HepG2 (cell line): ENCODE results near the gene ACVR1B. TPM values are rescaled to one million over a fixed set of nuclear protein-coding genes. Genes with fewer than 3 reads are reported as not detected.

Experiments used
- ARNT2 ChIP-seq: sonication (generic); formaldehyde crosslinking; IDR thresholded peaks from 2 replicates; pipeline ENCODE4 v1.8.0; 2022; ENCODE audit warnings: mild to moderate bottlenecking, low read depth, missing genetic modification reagents, moderate library complexity
- CBX5 ChIP-seq: sonication (generic); formaldehyde crosslinking; IDR thresholded peaks from 2 replicates; pipeline ENCODE4 v1.4.0; 2020; ENCODE audit warnings: missing genetic modification reagents, borderline replicate concordance
- CC2D1A ChIP-seq: sonication (generic); formaldehyde crosslinking; IDR thresholded peaks from 2 replicates; pipeline ENCODE4 v1.8.1; 2023; ENCODE audit warnings: mild to moderate bottlenecking, missing genetic modification reagents
- HOXA9 ChIP-seq: sonication (generic); formaldehyde crosslinking; IDR thresholded peaks from 2 replicates; pipeline ENCODE4 v1.8.1; 2022; ENCODE audit warnings: missing genetic modification reagents, mild to moderate bottlenecking, moderate library complexity, borderline replicate concordance
- KLF16 ChIP-seq, 2 experiments: sonication (generic) in 1 of 2; formaldehyde crosslinking in 1 of 2; IDR thresholded peaks; 2 replicates each; pipeline versions ENCODE4 v1.6.1 to v1.8.0; 2016 to 2023; ENCODE audit warnings: missing genetic modification reagents in 2 of 2, missing compliant biosample characterization in 1 of 2
- LBX2 ChIP-seq: sonication (generic); formaldehyde crosslinking; IDR thresholded peaks from 2 replicates; pipeline ENCODE4 v1.5.0; 2020; ENCODE audit warnings: missing genetic modification reagents, mild to moderate bottlenecking, borderline replicate concordance
- MXD1 ChIP-seq: sonication (generic); formaldehyde crosslinking; IDR thresholded peaks from 2 replicates; pipeline ENCODE4 v1.4.0; 2020; ENCODE audit warnings: mild to moderate bottlenecking, missing genetic modification reagents
- POGK ChIP-seq: sonication (generic); formaldehyde crosslinking; conservative IDR thresholded peaks from 2 replicates; pipeline ENCODE4 v1.8.0; 2022; ENCODE audit warnings: mild to moderate bottlenecking, moderate library complexity, missing genetic modification reagents
- POLR2A ChIP-seq, 2 experiments: IDR thresholded peaks; 2 replicates each; pipeline ENCODE4 v1.6.1; 2011; ENCODE audit warnings: low read depth in 2 of 2, low read length in 2 of 2, mild to moderate bottlenecking in 1 of 2, moderate library complexity in 1 of 2; ENCODE audit not compliant: insufficient read depth in 1 of 2
- POLR2AphosphoS5 ChIP-seq: IDR thresholded peaks from 2 replicates; pipeline ENCODE4 v1.6.1; 2012; ENCODE audit warnings: low read depth, low read length
- ZBTB4 ChIP-seq: sonication (generic); formaldehyde crosslinking; IDR thresholded peaks from 2 replicates; pipeline ENCODE4 v1.4.0; 2020; ENCODE audit warnings: missing genetic modification reagents, mild to moderate bottlenecking, borderline replicate concordance
- ZFP36 ChIP-seq: fragments of 150-350 bp; IDR thresholded peaks from 2 replicates; pipeline ENCODE4 v1.6.1; 2018; ENCODE audit warnings: borderline replicate concordance, low read length, low read depth; ENCODE audit not compliant: partially characterized antibody
- ZIK1 ChIP-seq: sonication (generic); formaldehyde crosslinking; IDR thresholded peaks from 2 replicates; pipeline ENCODE4 v1.5.0; 2020; ENCODE audit warnings: mild to moderate bottlenecking, low read depth, missing genetic modification reagents, borderline replicate concordance
- ZNF143 ChIP-seq: sonication (generic); formaldehyde crosslinking; IDR thresholded peaks from 2 replicates; pipeline ENCODE4 v1.4.0; 2020; ENCODE audit warnings: missing genetic modification reagents
- ZNF598 ChIP-seq: sonication (generic); formaldehyde crosslinking; IDR thresholded peaks from 2 replicates; pipeline ENCODE4 v1.5.1; 2020; ENCODE audit warnings: mild to moderate bottlenecking, missing genetic modification reagents, borderline replicate concordance
- polyA plus RNA-seq, 8 experiments: library from polyadenylated mRNA; depleted of rRNA in 3 of 8; stranded (reverse) in 7 of 8; unstranded in 1 of 8; fragments of >200 nt; fragmentation: Illumina TruSeq in 4 of 8; extraction: Trizol in 4 of 8; gene quantifications; 2 replicates each; pipeline versions ENCODE4 v1.2.1 to v1.2.3, GENCODE V29; 2011 to 2016; ENCODE audit warnings: low read depth in 4 of 8, missing spikeins in 1 of 8, mixed read lengths in 1 of 8; ENCODE audit not compliant: insufficient read depth in 1 of 8
- total RNA-seq, 5 experiments: library from RNA; depleted of rRNA; stranded (reverse); fragments of >200 nt; fragmentation: Illumina TruSeq; extraction: Trizol; gene quantifications; 2 replicates each; pipeline ENCODE4 v1.2.3, GENCODE V29; 2016; ENCODE audit warnings: low read depth in 1 of 5
- TF ChIP-seq, protein P1 (sequence below): sonication (generic); formaldehyde crosslinking; IDR thresholded peaks from 2 replicates; pipeline ENCODE4 v1.4.0; 2020; ENCODE audit warnings: missing genetic modification reagents
- TF ChIP-seq, protein P2 (sequence below): IDR thresholded peaks from 2 replicates; pipeline ENCODE4 v1.6.1; 2016; ENCODE audit warnings: missing biosample characterization, missing genetic modification reagents, low read depth

Gene ACVR1B
- total and polyA plus RNA-seq, 2 of the 13 experiments (the other 11 are each of a cell fraction or from before 2014, with no cell fraction given), result 8.9 to 12.1 TPM

DNA sequence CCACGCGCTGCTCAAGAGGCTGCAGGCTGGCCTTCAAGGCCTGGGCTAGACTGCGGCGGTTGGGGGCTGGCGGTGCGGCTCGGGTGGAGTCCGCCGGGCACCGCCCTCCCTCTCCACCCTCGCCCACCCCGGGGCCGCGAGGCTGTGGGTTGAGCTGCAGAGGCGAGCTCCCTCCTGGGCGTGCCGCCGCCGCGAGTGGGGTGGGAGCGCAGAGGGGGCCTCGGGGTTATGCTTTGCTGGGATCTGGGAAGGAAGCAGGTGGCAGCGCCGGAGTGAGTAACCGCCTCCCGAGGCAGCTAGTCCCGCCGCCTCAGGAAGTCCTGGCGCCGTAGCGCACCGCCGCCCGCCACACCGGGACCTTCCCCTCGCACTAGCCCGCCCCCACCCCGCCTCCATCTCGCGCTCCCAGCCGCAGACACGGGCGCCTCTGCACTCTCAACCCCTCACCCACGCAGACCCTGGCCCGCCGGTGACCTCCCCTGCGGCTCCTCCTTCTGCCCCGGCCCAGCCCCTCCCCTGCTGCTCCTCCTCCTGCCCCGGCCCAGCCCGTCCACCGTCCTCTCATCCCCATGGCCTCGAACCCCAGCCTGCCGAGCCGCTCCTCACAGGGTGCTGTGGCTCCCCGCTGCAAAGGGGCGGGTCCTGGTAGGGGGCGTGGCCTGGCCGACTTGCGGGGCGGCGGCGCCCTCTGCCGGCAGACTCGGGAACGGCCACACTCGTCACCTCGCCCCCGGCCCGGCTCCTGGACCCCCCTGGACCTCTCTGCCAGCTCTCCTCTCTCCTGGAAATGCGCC is 71.9 kb downstream of the ACVR1B start (continued):
- TF ChIP-seq, protein P1, sequence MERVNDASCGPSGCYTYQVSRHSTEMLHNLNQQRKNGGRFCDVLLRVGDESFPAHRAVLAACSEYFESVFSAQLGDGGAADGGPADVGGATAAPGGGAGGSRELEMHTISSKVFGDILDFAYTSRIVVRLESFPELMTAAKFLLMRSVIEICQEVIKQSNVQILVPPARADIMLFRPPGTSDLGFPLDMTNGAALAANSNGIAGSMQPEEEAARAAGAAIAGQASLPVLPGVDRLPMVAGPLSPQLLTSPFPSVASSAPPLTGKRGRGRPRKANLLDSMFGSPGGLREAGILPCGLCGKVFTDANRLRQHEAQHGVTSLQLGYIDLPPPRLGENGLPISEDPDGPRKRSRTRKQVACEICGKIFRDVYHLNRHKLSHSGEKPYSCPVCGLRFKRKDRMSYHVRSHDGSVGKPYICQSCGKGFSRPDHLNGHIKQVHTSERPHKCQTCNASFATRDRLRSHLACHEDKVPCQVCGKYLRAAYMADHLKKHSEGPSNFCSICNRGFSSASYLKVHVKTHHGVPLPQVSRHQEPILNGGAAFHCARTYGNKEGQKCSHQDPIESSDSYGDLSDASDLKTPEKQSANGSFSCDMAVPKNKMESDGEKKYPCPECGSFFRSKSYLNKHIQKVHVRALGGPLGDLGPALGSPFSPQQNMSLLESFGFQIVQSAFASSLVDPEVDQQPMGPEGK (CRISPR knock-in tag), result peak; percentile 85; the same call in 1 of the 2 replicates
- TF ChIP-seq, protein P2, sequence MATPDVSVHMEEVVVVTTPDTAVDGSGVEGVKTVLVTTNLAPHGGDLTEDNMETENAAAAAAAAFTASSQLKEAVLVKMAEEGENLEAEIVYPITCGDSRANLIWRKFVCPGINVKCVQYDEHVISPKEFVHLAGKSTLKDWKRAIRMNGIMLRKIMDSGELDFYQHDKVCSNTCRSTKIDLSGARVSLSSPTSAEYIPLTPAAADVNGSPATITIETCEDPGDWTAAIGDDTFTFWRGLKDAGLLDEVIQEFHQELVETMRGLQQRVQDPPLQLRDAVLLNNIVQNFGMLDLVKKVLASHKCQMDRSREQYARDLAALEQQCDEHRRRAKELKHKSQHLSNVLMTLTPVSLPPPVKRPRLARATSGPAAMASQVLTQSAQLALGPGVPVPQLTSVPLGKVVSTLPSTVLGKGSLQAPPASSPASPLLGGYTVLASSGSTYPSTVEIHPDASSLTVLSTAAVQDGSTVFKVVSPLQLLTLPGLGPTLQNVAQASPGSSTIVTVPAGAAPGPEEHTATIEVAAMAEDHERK, result no peak
- TF ChIP-seq ZFP36, result no peak
- TF ChIP-seq POGK (CRISPR knock-in tag), result no peak; the same call in none of the 2 replicates
- TF ChIP-seq ARNT2 (CRISPR knock-in tag), result peak; percentile 59; the same call in 1 of the 2 replicates
- TF ChIP-seq POLR2AphosphoS5, result no peak
- TF ChIP-seq ZBTB4 (CRISPR knock-in tag), result no peak
- no peak for TF ChIP-seq POLR2A (IDR thresholded peaks at IDR 0.05; ENCODE audit: insufficient read depth in 1 of 2, low read depth in 2 of 2, low read length in 2 of 2)
- TF ChIP-seq LBX2 (CRISPR knock-in tag), result no peak
- TF ChIP-seq HOXA9 (CRISPR knock-in tag), result no peak
- peak; percentile 28; the same call in 1 of the 2 replicates for TF ChIP-seq ZIK1
- no peak for TF ChIP-seq ZNF143 (CRISPR knock-in tag)
- TF ChIP-seq CBX5 (CRISPR knock-in tag), result no peak
- TF ChIP-seq CC2D1A (CRISPR knock-in tag), result no peak
- TF ChIP-seq ZNF598, result no peak
- TF ChIP-seq MXD1 (CRISPR knock-in tag), result no peak; the same call in 1 of the 2 replicates
- TF ChIP-seq KLF16 (CRISPR knock-in tag; IDR thresholded peaks at IDR 0.05), result no peak; a peak in 1 of 4 replicates
